Stimulated activated CD8-positive, alpha-beta memory T cell treated with anti-CD3 and anti-CD28 coated beads, Interleukin-4, amount 100 ng/mL, for 4 hours (primary cell): ENCODE results near the gene KRTAP23-1.

Experiments
- DNase-seq, 2 donors: peaks; one replicate each; pipeline ENCODE4 v3.0.0-alpha.2; 2020; ENCODE audit warnings: low read depth in 2 of 2, low spot score in 1 of 2

Gene KRTAP23-1

GRCh38 chr21:30348506-30348905, at the start of gene KRTAP23-1:
KRTAP23-1 (minus strand) TSS chr21:30348606; CDS start chr21:30348606, 0 bp downstream.
- DNase-seq = no peak

DNA sequence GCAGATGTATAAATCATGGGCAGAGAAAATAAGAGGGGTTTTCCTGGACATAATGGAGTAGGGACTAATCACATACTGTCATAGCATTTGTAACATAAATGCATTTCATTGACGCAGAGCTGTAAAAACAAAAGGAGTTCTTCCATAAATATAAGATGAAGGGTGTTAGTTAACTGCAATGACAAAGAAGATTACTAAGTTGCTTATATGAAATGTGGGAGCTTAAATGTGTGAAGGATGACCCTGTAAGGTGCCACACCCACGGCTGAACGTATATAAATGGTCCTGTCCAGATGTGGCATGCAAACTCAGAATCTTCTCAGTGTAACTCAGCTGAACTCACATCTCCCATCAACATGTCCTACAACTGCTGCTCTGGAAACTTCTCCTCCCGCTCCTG, 47.3 kb upstream of the KRTAP23-1 start, which contains the start of gene KRTAP13-1:
KRTAP13-1 (plus strand) TSS at position 301 of the 400 bp plus-strand sequence; CDS start at position 357, 56 bp downstream.
- DNase-seq = no peak

GRCh38 chr21:30391492-30392025, 43.2 kb upstream of the KRTAP23-1 start:
- DNase-seq = no peak

GRCh38 chr21:30382201-30382600, 33.8 kb upstream of the KRTAP23-1 start:
- no peak for DNase-seq

GRCh38 chr21:30372139-30372770, 23.8 kb upstream of the KRTAP23-1 start, which contains the start of gene KRTAP13-2:
KRTAP13-2 (minus strand) TSS chr21:30372271; CDS start chr21:30372213, 58 bp downstream.
- DNase-seq = no peak

GRCh38 chr21:30355906-30356305, 7.5 kb upstream of the KRTAP23-1 start:
- DNase-seq = no peak

DNA sequence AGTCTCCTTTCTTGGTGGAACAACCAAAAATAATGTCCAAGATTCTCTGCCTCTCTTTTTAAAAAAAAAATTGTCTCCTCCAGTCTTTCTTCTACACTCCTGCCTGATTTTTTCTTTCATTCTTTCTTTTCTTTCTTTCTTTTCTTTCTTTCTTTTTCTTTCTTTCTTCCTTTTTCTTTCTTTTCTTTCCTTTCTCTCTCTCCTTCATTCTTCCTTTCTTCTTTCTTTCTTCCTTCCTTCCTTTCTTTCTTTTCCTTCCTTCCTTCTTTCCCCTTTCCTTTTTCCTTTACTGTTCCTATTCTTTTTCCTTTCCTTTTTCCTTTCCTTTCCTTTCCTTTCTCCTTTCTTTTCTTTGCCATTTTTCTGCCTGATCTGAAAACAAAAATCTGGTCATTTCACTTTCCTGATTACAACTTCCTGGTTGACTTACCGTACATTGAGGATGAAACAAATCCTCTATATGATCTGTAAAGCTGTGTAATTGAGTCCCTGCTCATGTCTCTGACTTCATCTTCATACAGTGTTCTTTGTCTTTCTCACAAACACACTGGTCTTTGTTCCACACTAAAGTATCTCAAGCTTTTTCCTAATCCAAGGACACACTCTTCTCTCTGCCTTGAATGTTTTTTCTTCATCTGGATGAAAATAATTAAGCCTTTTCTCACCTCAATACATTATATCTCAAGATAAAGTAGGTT, 6.1 kb upstream of the KRTAP23-1 start:
- DNase-seq = no peak

GRCh38 chr21:30351534-30351933, 3.1 kb upstream of the KRTAP23-1 start:
- DNase-seq = no peak

- no peak for DNase-seq
These were observed 1.2 kb upstream of the KRTAP23-1 start for GRCh38 chr21:30349572-30349971.

- no peak for DNase-seq
These were observed 3.4 kb downstream of the KRTAP23-1 start for GRCh38 chr21:30345014-30345413.

DNA sequence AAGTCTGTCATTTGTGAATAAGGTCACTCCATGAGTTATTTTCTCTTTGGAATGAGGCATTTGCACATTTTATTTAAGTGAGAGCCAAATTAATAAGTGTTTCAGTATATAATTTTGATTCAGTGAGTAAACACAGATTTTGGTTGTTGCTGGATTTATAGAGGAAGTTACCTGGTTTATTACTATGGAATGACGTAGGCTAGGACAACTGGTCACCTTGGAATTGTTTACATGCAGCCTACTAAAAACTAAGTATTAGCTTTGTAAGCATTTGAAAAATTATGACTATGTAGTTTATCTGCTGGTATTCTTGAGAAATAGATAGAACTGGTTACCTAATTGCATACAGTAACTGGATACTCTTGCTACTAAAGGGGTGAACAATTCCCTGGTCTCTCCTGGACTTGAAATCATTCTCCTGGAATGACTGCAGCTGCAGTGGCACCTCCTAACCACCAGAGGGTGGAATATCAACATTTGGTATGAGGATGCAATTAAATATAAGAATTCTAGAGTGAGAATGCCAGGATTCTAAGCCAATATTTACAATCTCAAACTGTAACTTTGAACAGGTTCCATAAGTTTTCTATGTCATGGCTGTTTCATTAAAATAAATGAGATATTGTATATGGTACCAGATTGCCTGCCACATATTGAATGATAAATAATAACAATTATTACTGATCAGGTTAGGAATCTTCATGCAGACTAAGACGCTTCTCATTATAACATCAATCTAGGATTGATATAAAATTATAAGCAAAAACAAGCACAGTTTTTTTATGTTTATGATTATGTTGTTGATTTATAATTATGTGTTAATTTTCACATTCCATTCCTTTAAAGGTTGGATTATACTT, 7.5 kb downstream of the KRTAP23-1 start:
- DNase-seq = no peak

GRCh38 chr21:30338717-30339116, 9.7 kb downstream of the KRTAP23-1 start:
- no peak for DNase-seq

GRCh38 chr21:30337772-30338171, 10.6 kb downstream of the KRTAP23-1 start:
- no peak for DNase-seq

DNA sequence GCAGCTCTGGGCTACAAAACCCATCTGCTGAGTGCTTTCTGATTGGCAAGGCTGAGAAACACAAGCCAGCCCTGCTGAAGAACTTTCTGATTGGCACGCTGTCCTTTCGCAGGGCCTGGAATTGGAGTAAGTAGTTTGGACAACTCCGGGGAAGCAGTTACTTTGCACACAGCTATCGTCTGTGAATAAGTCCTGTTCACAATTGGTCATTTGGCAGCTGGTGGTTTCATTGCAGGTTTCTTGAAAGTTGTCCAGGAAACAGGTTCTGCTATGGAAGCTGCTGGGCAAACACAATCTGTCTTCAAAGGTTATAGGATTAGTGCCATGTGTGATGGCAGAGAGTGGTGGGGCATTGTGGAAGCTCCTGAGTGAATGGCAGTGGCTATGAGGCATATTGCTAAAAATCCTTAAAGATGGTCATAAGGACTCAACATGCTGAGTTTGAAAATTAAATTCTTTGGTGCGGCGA, 11.1 kb downstream of the KRTAP23-1 start, which contains the start of gene KRTAP27-1:
KRTAP27-1 (minus strand) TSS at position 419 of the 469 bp plus-strand sequence; CDS start at position 393, 26 bp downstream.
- DNase-seq = no peak

DNA sequence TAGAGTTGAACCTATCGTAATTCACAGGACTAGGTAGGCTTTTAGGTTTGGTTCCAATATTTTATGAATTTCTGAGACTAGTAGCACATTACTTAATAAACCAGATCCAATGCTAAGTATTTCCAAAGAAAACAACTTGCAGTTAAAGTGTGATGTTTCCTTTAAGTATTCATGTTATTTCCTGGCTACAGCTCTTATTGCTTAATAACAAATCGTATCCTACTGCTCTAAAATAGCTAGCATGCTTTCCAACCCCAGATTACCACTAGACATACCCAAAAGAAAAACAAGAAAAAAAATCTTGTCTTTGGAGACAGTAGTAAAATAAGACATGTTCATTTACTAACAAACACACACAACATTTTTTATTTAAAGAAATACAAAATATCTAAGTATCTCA, 11.8 kb downstream of the KRTAP23-1 start:
- no peak for DNase-seq

GRCh38 chr21:30333736-30334135, 14.7 kb downstream of the KRTAP23-1 start:
- DNase-seq = no peak

GRCh38 chr21:30332681-30333080, 15.7 kb downstream of the KRTAP23-1 start:
- no peak for DNase-seq

- DNase-seq = no peak
These were observed 19.1 kb downstream of the KRTAP23-1 start for GRCh38 chr21:30329203-30329875.

DNA sequence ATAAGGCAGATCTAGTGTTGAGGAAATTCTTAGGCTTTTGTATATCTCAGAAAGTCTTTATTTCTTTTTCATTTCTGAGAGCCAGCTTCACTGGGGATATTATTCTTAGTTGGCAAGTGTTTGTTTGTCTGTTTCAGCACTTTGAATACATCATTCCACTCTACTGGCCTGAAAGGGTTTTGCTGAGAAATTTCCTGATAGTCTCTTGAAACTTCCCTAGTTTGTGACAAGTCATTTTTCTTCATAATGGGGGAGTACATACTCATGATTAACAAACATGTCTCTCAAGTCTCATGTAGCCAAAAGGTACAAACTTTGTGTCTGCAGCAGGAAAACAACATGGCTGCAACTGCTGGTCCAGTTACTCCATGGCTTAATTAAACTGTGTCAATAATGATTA, 22.0 kb downstream of the KRTAP23-1 start:
- DNase-seq = no peak

DNA sequence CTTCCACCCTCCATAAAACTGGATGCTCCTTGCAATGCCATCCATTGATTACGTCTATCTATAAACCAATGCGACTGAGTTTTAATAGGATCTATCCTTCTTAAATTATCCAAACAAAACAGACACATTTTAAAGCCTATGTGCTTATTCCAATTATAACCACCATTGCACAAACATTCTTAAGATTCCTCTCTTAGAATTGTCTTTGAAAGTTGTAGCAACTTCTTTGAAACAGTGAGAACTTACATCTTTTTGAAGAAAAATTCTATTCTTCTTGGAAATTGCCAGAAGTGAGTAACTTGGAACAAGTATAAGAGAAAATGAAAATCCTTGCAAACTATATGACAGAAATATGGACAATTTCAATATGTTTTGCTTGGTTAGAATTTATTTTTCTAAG, 28.2 kb downstream of the KRTAP23-1 start, which contains the start of gene KRTAP26-1:
KRTAP26-1 (minus strand) TSS at position 101 of the 400 bp plus-strand sequence. CDS start 280 bp downstream, outside the sequence.
- no peak for DNase-seq
